ENCODE results near the gene PTOV1.

Gene PTOV1

DNA sequence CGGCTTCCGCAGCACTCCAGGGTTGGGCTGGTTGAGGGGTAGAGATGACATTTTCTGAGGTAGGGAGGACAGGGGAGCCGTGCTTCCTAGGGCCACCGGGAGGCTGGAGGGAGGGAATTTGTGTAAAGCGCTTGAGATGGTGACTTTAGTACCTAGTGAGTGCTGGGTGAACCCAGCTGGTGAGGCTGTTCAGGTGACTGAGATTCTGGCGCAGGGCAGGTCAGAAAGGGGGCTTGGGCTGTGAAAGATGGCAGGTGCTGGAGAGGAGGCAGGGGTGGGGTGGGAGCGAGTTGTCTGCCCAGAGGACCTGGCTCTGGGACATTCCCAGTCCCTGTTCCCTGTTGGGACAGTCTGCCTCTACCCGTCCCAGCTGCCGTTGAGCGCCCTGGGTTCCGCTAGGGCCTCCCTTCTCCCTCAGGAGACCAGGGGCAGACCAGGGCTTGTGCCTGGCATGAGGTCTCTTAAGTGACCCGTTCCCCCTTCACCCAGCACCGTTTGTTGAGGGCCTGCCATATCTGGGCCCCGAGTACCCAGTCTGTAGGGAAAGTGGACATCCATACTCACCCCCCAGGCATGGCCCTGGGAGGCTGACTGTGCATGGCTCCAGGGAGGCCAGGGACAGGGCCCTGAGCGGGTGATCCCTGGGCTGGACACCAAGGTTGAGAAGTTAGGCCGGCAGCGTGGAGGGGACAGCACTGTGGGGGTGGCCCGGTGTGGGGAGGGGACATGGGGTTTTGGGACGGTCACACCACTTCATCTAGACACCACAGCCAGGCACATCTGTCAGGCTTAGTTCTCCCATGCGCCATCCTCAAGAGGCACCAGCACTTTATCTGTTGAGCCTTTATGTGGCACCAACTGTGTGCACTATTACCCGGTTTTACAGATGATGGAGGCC, 5.0 kb downstream of the PTOV1 start:
- Histone ChIP-seq H3K27ac (replicated peaks) (no peak overlapping the region), H3K27me3 (ENCODE audit: insufficient read depth, poor library complexity, severe bottlenecking) (no peaks in the 10 kb centered on the region), H3K4me3 (replicated peaks; ENCODE audit: insufficient read depth, low read length) (no peak overlapping the region)
- no peak for DNase-seq (ENCODE audit: low read depth in 1 of 2, low spot score in 1 of 2)
- TF ChIP-seq CTCF (IDR thresholded peaks at IDR 0.05; ENCODE audit: insufficient read depth, low read length): no peak
- TF ChIP-seq, protein P1, sequence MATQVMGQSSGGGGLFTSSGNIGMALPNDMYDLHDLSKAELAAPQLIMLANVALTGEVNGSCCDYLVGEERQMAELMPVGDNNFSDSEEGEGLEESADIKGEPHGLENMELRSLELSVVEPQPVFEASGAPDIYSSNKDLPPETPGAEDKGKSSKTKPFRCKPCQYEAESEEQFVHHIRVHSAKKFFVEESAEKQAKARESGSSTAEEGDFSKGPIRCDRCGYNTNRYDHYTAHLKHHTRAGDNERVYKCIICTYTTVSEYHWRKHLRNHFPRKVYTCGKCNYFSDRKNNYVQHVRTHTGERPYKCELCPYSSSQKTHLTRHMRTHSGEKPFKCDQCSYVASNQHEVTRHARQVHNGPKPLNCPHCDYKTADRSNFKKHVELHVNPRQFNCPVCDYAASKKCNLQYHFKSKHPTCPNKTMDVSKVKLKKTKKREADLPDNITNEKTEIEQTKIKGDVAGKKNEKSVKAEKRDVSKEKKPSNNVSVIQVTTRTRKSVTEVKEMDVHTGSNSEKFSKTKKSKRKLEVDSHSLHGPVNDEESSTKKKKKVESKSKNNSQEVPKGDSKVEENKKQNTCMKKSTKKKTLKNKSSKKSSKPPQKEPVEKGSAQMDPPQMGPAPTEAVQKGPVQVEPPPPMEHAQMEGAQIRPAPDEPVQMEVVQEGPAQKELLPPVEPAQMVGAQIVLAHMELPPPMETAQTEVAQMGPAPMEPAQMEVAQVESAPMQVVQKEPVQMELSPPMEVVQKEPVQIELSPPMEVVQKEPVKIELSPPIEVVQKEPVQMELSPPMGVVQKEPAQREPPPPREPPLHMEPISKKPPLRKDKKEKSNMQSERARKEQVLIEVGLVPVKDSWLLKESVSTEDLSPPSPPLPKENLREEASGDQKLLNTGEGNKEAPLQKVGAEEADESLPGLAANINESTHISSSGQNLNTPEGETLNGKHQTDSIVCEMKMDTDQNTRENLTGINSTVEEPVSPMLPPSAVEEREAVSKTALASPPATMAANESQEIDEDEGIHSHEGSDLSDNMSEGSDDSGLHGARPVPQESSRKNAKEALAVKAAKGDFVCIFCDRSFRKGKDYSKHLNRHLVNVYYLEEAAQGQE (IDR thresholded peaks at IDR 0.05; ENCODE audit: insufficient replicate concordance, low read depth): no peak
- no peak for TF ChIP-seq POLR2AphosphoS5 (IDR thresholded peaks at IDR 0.05; ENCODE audit: low read depth)
- TF ChIP-seq GABPA (IDR thresholded peaks at IDR 0.05; ENCODE audit: low read depth): no peak
- TF ChIP-seq SPI1 (IDR thresholded peaks at IDR 0.05; ENCODE audit: borderline replicate concordance, low read depth): no peak

- TF ChIP-seq, protein P1 (IDR thresholded peaks at IDR 0.05; ENCODE audit: insufficient replicate concordance, low read depth): no peak
- TF ChIP-seq SPI1 (IDR thresholded peaks at IDR 0.05; ENCODE audit: borderline replicate concordance, low read depth) (no peak), GABPA (IDR thresholded peaks at IDR 0.05; ENCODE audit: low read depth) (no peak), CTCF (IDR thresholded peaks at IDR 0.05; ENCODE audit: insufficient read depth, low read length) (no peak), POLR2AphosphoS5 (IDR thresholded peaks at IDR 0.05; ENCODE audit: low read depth) (peak; percentile 38)
- Histone ChIP-seq H3K27me3 (ENCODE audit: insufficient read depth, poor library complexity, severe bottlenecking) (no peaks in the 10 kb centered on the region), H3K27ac (replicated peaks) (no peak overlapping the region), H3K4me3 (replicated peaks; ENCODE audit: insufficient read depth, low read length) (no peak overlapping the region)
- DNase-seq (ENCODE audit: low read depth in 1 of 2, low spot score in 1 of 2): no peak
These were observed 5.6 kb downstream of the PTOV1 start for GRCh38 chr19:49856574-49857021.

GRCh38 chr19:49857061-49857837, 6.3 kb downstream of the PTOV1 start:
- no peak for DNase-seq (ENCODE audit: low read depth in 1 of 2, low spot score in 1 of 2)
- H3K4me3 ChIP-seq (replicated peaks; ENCODE audit: insufficient read depth, low read length): no peak overlapping the region
- TF ChIP-seq SPI1 (IDR thresholded peaks at IDR 0.05; ENCODE audit: borderline replicate concordance, low read depth) (no peak), POLR2AphosphoS5 (IDR thresholded peaks at IDR 0.05; ENCODE audit: low read depth) (no peak; the same call in 1 of the 2 replicates), GABPA (IDR thresholded peaks at IDR 0.05; ENCODE audit: low read depth) (no peak), CTCF (IDR thresholded peaks at IDR 0.05; ENCODE audit: insufficient read depth, low read length) (no peak)
- TF ChIP-seq, protein P1 (IDR thresholded peaks at IDR 0.05; ENCODE audit: insufficient replicate concordance, low read depth): no peak
- H3K27me3 ChIP-seq (ENCODE audit: insufficient read depth, poor library complexity, severe bottlenecking): no peaks in the 10 kb centered on the region
- H3K27ac ChIP-seq (replicated peaks): no peak overlapping the region
